Keratinocyte (primary cell): ENCODE measurements around the gene NCOA3. TPM values are rescaled to one million over a fixed set of nuclear protein-coding genes. Genes with fewer than 3 reads are reported as not detected.

ENCODE experiments used
- DNase-seq: peaks from one replicate; pipeline ENCODE4 v3.0.0-alpha.2; 2011; ENCODE audit warnings: low read depth, missing footprints, low spot score
- FAIRE-seq: peaks from 2 replicates; lab custom pipeline; 2011; peaks lifted over from hg19 to GRCh38; lab: Jason Lieb, UNC
- H2AFZ ChIP-seq: 2 replicates; pipeline ENCODE4 v1.6.0; 2012; ENCODE audit warnings: low read length, control low read depth, inconsistent platforms; ENCODE audit not compliant: control insufficient read depth
- H3K27ac ChIP-seq: 2 replicates; pipeline ENCODE4 v1.5.1; 2011; ENCODE audit warnings: low read length; ENCODE audit not compliant: control insufficient read depth, insufficient read depth
- H3K27me3 ChIP-seq: 3 replicates; pipeline ENCODE4 v1.6.0; 2011; ENCODE audit warnings: low read length; ENCODE audit not compliant: control insufficient read depth, insufficient read depth; ENCODE audit errors: extremely low read depth
- H3K36me3 ChIP-seq, 2 experiments: 2 replicates in 1 of 2; 3 replicates in 1 of 2; pipeline ENCODE4 v1.5.1; 2011; ENCODE audit warnings: low read length in 2 of 2, mild to moderate bottlenecking in 1 of 2; ENCODE audit not compliant: control insufficient read depth in 2 of 2, insufficient read depth in 2 of 2; ENCODE audit errors: extremely low read depth in 1 of 2
- H3K4me1 ChIP-seq: 3 replicates; pipeline ENCODE4 v1.5.1; 2011; ENCODE audit warnings: low read length; ENCODE audit not compliant: control insufficient read depth, insufficient read depth; ENCODE audit errors: extremely low read depth
- H3K4me2 ChIP-seq: 3 replicates; pipeline ENCODE4 v1.6.0; 2011; ENCODE audit warnings: low read depth, low read length; ENCODE audit not compliant: control insufficient read depth, insufficient read depth; ENCODE audit errors: extremely low read depth
- H3K4me3 ChIP-seq, 3 experiments: fragments of 200-600 bp in 1 of 3; sonication (generic) in 1 of 3; 2 replicates in 2 of 3; 3 replicates in 1 of 3; pipeline ENCODE4 v1.5.1; 2011 to 2016; ENCODE audit warnings: low read length in 3 of 3, mild to moderate bottlenecking in 3 of 3, control low read depth in 2 of 3, inconsistent platforms in 1 of 3, low read depth in 1 of 3, mixed read lengths in 1 of 3, mixed run types in 1 of 3, moderate library complexity in 1 of 3; ENCODE audit not compliant: control insufficient read depth in 2 of 3, insufficient read depth in 2 of 3; ENCODE audit errors: extremely low read depth in 1 of 3
- H3K79me2 ChIP-seq: 2 replicates; pipeline ENCODE4 v1.6.0; 2012; ENCODE audit warnings: low read length; ENCODE audit not compliant: control insufficient read depth, insufficient read depth
- H3K9ac ChIP-seq: 3 replicates; pipeline ENCODE4 v1.6.0; 2011; ENCODE audit warnings: low read length; ENCODE audit not compliant: control insufficient read depth, insufficient read depth; ENCODE audit errors: extremely low read depth
- H3K9me1 ChIP-seq: 3 replicates; pipeline ENCODE4 v1.6.0; 2011; ENCODE audit warnings: low read length; ENCODE audit not compliant: control insufficient read depth, insufficient read depth; ENCODE audit errors: extremely low read depth
- H3K9me3 ChIP-seq: 2 replicates; pipeline ENCODE4 v1.5.1; 2012; ENCODE audit warnings: low read depth, low read length; ENCODE audit not compliant: control insufficient read depth
- H4K20me1 ChIP-seq: 3 replicates; pipeline ENCODE4 v1.6.0; 2011; ENCODE audit warnings: low read length; ENCODE audit not compliant: control insufficient read depth, insufficient read depth; ENCODE audit errors: extremely low read depth
- EZH2 ChIP-seq: IDR thresholded peaks from one replicate; pipeline ENCODE4 v1.6.1; 2012; ENCODE audit warnings: inconsistent platforms, mild to moderate bottlenecking, low read length, moderate library complexity
- dilution Hi-C: fragments of 300-500 bp; cut with MboI; formaldehyde crosslinking; loops from one replicate; pipeline ENCODE4 v1.7.0; 2020; ENCODE audit warnings: low sequenced_read_pairs; ENCODE audit not compliant: extremely low pct_ligation_motif_present
- polyA plus RNA-seq, 5 experiments: library from polyadenylated mRNA; depleted of rRNA in 3 of 5; stranded (reverse) in 3 of 5; stranded (forward) in 1 of 5; unstranded in 1 of 5; fragments of >200 nt; gene quantifications; 1 replicate in 1 of 5; 2 replicates in 3 of 5; 3 replicates in 1 of 5; pipeline versions ENCODE4 v1.2.1 to v1.2.3, GENCODE V29; 2011 to 2012; ENCODE audit warnings: missing spikeins in 2 of 5, low read depth in 1 of 5, low replicate concordance in 1 of 5
- TF ChIP-seq, protein P1 (sequence below), 3 experiments: IDR thresholded peaks in 1 of 3; conservative IDR thresholded peaks in 1 of 3; optimal IDR thresholded peaks in 1 of 3; 2 replicates in 2 of 3; 3 replicates in 1 of 3; pipeline versions ENCODE3 to v1.5.1; 2011; ENCODE audit warnings: low read length in 3 of 3, mild to moderate bottlenecking in 3 of 3, moderate library complexity in 2 of 3, control low read depth in 1 of 3, inconsistent platforms in 1 of 3; ENCODE audit not compliant: insufficient read depth in 2 of 3; ENCODE audit errors: extremely low read depth in 1 of 3

NCOA3 gene
- polyA plus RNA-seq, 1 donor (not counting 4 experiments of a cell fraction or from before 2014, with no cell fraction given) = 25.8 TPM

DNA sequence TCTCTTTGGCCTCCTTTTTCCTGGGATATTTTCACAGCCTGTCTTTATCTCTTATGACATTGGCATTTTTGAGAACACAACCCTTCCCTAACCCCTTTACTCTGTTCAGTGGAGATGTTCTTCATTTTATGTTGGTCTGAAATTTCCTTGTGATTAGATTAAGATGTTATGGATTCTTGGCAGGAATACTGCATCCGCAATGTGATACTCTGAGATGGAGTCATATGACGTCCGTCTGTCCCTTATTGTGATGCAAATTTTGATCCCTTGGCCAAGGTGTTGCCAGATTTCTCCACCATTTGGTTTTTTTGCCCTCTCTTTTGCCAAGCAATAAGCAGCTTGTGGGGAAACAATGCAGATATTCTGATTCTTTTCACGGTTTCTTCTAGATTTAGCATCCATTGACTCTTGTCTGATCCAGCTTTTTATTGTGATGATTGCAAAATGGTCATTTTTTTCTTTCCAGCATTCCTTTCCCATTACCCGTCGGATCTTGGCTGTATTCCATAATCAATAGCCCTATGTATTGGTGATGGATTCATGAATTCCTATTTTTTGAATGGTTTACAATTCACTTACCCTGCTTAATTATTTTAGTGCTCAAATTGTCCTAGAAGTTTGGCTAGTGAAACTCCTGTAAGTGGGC, 85.1 kb downstream of the NCOA3 start:
- TF ChIP-seq EZH2 = no peak
- TF ChIP-seq, protein P1, sequence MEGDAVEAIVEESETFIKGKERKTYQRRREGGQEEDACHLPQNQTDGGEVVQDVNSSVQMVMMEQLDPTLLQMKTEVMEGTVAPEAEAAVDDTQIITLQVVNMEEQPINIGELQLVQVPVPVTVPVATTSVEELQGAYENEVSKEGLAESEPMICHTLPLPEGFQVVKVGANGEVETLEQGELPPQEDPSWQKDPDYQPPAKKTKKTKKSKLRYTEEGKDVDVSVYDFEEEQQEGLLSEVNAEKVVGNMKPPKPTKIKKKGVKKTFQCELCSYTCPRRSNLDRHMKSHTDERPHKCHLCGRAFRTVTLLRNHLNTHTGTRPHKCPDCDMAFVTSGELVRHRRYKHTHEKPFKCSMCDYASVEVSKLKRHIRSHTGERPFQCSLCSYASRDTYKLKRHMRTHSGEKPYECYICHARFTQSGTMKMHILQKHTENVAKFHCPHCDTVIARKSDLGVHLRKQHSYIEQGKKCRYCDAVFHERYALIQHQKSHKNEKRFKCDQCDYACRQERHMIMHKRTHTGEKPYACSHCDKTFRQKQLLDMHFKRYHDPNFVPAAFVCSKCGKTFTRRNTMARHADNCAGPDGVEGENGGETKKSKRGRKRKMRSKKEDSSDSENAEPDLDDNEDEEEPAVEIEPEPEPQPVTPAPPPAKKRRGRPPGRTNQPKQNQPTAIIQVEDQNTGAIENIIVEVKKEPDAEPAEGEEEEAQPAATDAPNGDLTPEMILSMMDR (optimal IDR thresholded peaks at IDR 0.05 in 1 of 3, IDR thresholded peaks at IDR 0.05 in 1 of 3, conservative IDR thresholded peaks at IDR 0.05 in 1 of 3; ENCODE audit: extremely low read depth in 1 of 3, insufficient read depth in 2 of 3, low read length in 3 of 3) = no peak
- no peaks in the 10 kb centered on the region for H3K9me1 ChIP-seq
- no peaks in the 10 kb centered on the region for H4K20me1 ChIP-seq
- dilution Hi-C loops = no loop called here
- H3K4me2 ChIP-seq = no peak overlapping the region
- H2AFZ ChIP-seq = no peak overlapping the region
- FAIRE-seq (no peak), DNase-seq (no peak)
- H3K4me3 ChIP-seq = no peak overlapping the region
- no peaks in the 10 kb centered on the region for H3K9me3 ChIP-seq
- no peaks in the 10 kb centered on the region for H3K27me3 ChIP-seq
- H3K9ac ChIP-seq = no peak overlapping the region
- no peak overlapping the region for H3K27ac ChIP-seq
- H3K36me3 ChIP-seq = peaks cover 0 to 2% of the 10 kb centered on the region in 2 experiments
- H3K4me1 ChIP-seq = no peaks in the 10 kb centered on the region
- peaks cover 8% of the 10 kb centered on the region for H3K79me2 ChIP-seq

DNA sequence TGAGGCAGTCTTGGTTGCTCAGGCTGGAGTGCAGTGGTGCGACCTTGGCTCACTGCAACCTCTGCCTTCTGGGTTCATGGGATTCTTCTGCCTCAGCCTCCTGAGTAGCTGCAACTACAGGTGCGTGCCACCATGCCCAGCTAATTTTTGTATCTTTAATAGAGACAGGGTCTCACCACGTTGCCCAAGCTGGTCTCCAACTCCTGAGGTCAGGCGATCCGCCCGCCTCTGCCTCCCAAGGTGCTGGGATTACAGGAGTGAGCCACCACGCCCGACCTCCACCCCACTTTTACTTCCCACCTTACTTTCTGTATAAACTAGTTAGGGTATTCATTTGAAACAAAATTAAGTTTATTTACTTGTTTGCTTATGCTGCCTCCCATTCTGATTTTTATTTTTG, 86.5 kb downstream of the NCOA3 start:
- H3K27ac ChIP-seq = no peak overlapping the region
- H4K20me1 ChIP-seq = no peaks in the 10 kb centered on the region
- H3K9ac ChIP-seq = no peak overlapping the region
- DNase-seq (no peak), FAIRE-seq (no peak)
- no peaks in the 10 kb centered on the region for H3K27me3 ChIP-seq
- H3K9me3 ChIP-seq = no peaks in the 10 kb centered on the region
- H3K36me3 ChIP-seq = peaks cover 0 to 2% of the 10 kb centered on the region in 2 experiments
- no peak overlapping the region for H3K4me2 ChIP-seq
- H3K4me3 ChIP-seq = no peak overlapping the region
- dilution Hi-C loops = no loop called here
- TF ChIP-seq EZH2 = no peak
- TF ChIP-seq, protein P1 (optimal IDR thresholded peaks at IDR 0.05 in 1 of 3, IDR thresholded peaks at IDR 0.05 in 1 of 3, conservative IDR thresholded peaks at IDR 0.05 in 1 of 3; ENCODE audit: extremely low read depth in 1 of 3, insufficient read depth in 2 of 3, low read length in 3 of 3) = no peak
- no peak overlapping the region for H2AFZ ChIP-seq
- H3K9me1 ChIP-seq = no peaks in the 10 kb centered on the region
- H3K4me1 ChIP-seq = no peaks in the 10 kb centered on the region
- peaks cover 7% of the 10 kb centered on the region for H3K79me2 ChIP-seq
